WTC11 (cell line): ENCODE results near the gene CCNA2. TPM values are rescaled to one million over a fixed set of nuclear protein-coding genes. Genes with fewer than 3 reads are reported as not detected.

Source experiments
- ATAC-seq: fragments of 200-7000 bp; cut with Tn5 transposase; 2 replicates; pipeline ENCODE4 v1.10.0; 2021; ENCODE audit warnings: mild to moderate bottlenecking, moderate library complexity
- CTCF ChIA-PET: fragments of 300-600 bp; sonication (Branson Sonifier 250); formaldehyde crosslinking; loops from one replicate; lab custom pipeline; 2021; ENCODE audit warnings: antibody characterized with exemption; lab: Charles Lee
- POLR2A ChIA-PET: fragments of 350-600 bp; sonication (Branson Sonifier 250); formaldehyde crosslinking; loops from one replicate; lab custom pipeline; 2021; ENCODE audit warnings: antibody characterized with exemption; lab: Charles Lee
- DNase-seq: peaks from one replicate; pipeline ENCODE4 v3.0.0; 2021; ENCODE audit warnings: low spot score
- H3K27ac Mint-ChIP-seq: 2 replicates; pipeline ENCODE4 v1.8.0; 2021; ENCODE audit warnings: mixed read lengths
- H3K27me3 Mint-ChIP-seq: 2 replicates; pipeline ENCODE4 v1.8.0; 2021; ENCODE audit warnings: low read depth, mild to moderate bottlenecking, moderate library complexity, mixed read lengths
- H3K36me3 Mint-ChIP-seq: 2 replicates; pipeline ENCODE4 v1.8.0; 2021; ENCODE audit warnings: mixed read lengths
- H3K4me1 Mint-ChIP-seq: 2 replicates; pipeline ENCODE4 v1.8.0; 2022; ENCODE audit warnings: mixed read lengths
- H3K4me3 Mint-ChIP-seq: 2 replicates; pipeline ENCODE4 v1.8.0; 2021; ENCODE audit warnings: mild to moderate bottlenecking, moderate library complexity, mixed read lengths
- H3K9me3 Mint-ChIP-seq: 2 replicates; pipeline ENCODE4 v1.8.0; 2021; ENCODE audit warnings: mixed read lengths
- ATF3 ChIP-seq: sonication (generic); formaldehyde crosslinking; conservative IDR thresholded peaks from 2 replicates; pipeline ENCODE4 v1.8.1; 2022; ENCODE audit warnings: mild to moderate bottlenecking, missing genetic modification reagents
- CREB1 ChIP-seq: sonication (generic); formaldehyde crosslinking; IDR thresholded peaks from 2 replicates; pipeline ENCODE4 v1.8.0; 2023; ENCODE audit warnings: mild to moderate bottlenecking, missing genetic modification reagents
- E2F4 ChIP-seq: sonication (generic); formaldehyde crosslinking; IDR thresholded peaks from 2 replicates; pipeline ENCODE4 v1.8.1; 2022; ENCODE audit warnings: low read depth, mild to moderate bottlenecking, moderate library complexity, missing genetic modification reagents, borderline replicate concordance
- EMX1 ChIP-seq: fragments of 250-450 bp; sonication (Bioruptor Pico); IDR thresholded peaks from 2 replicates; pipeline ENCODE4 v1.8.0; 2021; ENCODE audit warnings: mild to moderate bottlenecking
- ESRRA ChIP-seq: sonication (generic); formaldehyde crosslinking; IDR thresholded peaks from 2 replicates; pipeline ENCODE4 v1.8.1; 2022; ENCODE audit warnings: mild to moderate bottlenecking, missing genetic modification reagents, borderline replicate concordance
- FOXJ3 ChIP-seq: sonication (generic); formaldehyde crosslinking; IDR thresholded peaks from 2 replicates; pipeline ENCODE4 v1.9.0; 2021; ENCODE audit warnings: missing genetic modification reagents, mild to moderate bottlenecking, borderline replicate concordance
- FOXK1 ChIP-seq: sonication (generic); formaldehyde crosslinking; IDR thresholded peaks from 2 replicates; pipeline ENCODE4 v1.8.0; 2022; ENCODE audit warnings: mild to moderate bottlenecking, moderate library complexity, missing genetic modification reagents
- GTF2I ChIP-seq: fragments of 250-450 bp; sonication (Bioruptor Pico); conservative IDR thresholded peaks from 2 replicates; pipeline ENCODE4 v1.4.0; 2021; ENCODE audit warnings: mild to moderate bottlenecking
- KAT7 ChIP-seq: sonication (generic); formaldehyde crosslinking; IDR thresholded peaks from 2 replicates; pipeline ENCODE4 v1.8.1; 2023; ENCODE audit warnings: missing genetic modification reagents, mild to moderate bottlenecking, borderline replicate concordance
- MXD4 ChIP-seq: fragments of 250-450 bp; sonication (Bioruptor Pico); IDR thresholded peaks from 2 replicates; pipeline ENCODE4 v1.8.0; 2021; ENCODE audit warnings: mild to moderate bottlenecking, moderate library complexity, borderline replicate concordance
- MYBL2 ChIP-seq: sonication (generic); formaldehyde crosslinking; IDR thresholded peaks from 2 replicates; pipeline ENCODE4 v1.8.1; 2023; ENCODE audit warnings: mild to moderate bottlenecking, moderate library complexity, missing genetic modification reagents
- NR2C2 ChIP-seq: sonication (generic); formaldehyde crosslinking; IDR thresholded peaks from 2 replicates; pipeline ENCODE4 v1.8.0; 2022; ENCODE audit warnings: mild to moderate bottlenecking, missing genetic modification reagents
- RORB ChIP-seq: fragments of 250-450 bp; sonication (Bioruptor Pico); IDR thresholded peaks from 2 replicates; pipeline ENCODE4 v1.9.0; 2021; ENCODE audit warnings: mild to moderate bottlenecking
- SMAD4 ChIP-seq: sonication (generic); formaldehyde crosslinking; IDR thresholded peaks from 2 replicates; pipeline ENCODE4 v1.8.0; 2022; ENCODE audit warnings: mild to moderate bottlenecking, missing genetic modification reagents
- TCF7 ChIP-seq: sonication (generic); formaldehyde crosslinking; IDR thresholded peaks from 2 replicates; pipeline ENCODE4 v1.8.0; 2022; ENCODE audit warnings: mild to moderate bottlenecking, low read depth, missing genetic modification reagents, moderate library complexity
- TEAD1 ChIP-seq: sonication (generic); formaldehyde crosslinking; IDR thresholded peaks from 2 replicates; pipeline ENCODE4 v1.8.0; 2022; ENCODE audit warnings: mild to moderate bottlenecking, missing genetic modification reagents
- TP53 ChIP-seq: sonication (generic); formaldehyde crosslinking; IDR thresholded peaks from 2 replicates; pipeline ENCODE4 v1.8.1; 2023; ENCODE audit warnings: mild to moderate bottlenecking, missing genetic modification reagents
- ZMAT4 ChIP-seq: fragments of 250-450 bp; sonication (Bioruptor Pico); IDR thresholded peaks from 2 replicates; pipeline ENCODE4 v1.9.0; 2021; ENCODE audit warnings: mild to moderate bottlenecking
- ZNF121 ChIP-seq: sonication (generic); formaldehyde crosslinking; IDR thresholded peaks from 2 replicates; pipeline ENCODE4 v1.8.0; 2023; ENCODE audit warnings: missing genetic modification reagents
- ZNF396 ChIP-seq: fragments of 250-450 bp; sonication (Bioruptor Pico); IDR thresholded peaks from 2 replicates; pipeline ENCODE4 v1.8.0; 2021; ENCODE audit warnings: mild to moderate bottlenecking, moderate library complexity, borderline replicate concordance
- ZNF671 ChIP-seq: fragments of 250-450 bp; sonication (Bioruptor Pico); IDR thresholded peaks from 2 replicates; pipeline ENCODE4 v1.8.0; 2021; ENCODE audit warnings: mild to moderate bottlenecking
- total RNA-seq: library from RNA; stranded (reverse); gene quantifications from 3 replicates; pipeline ENCODE4 v1.2.3, GENCODE V29; 2021
- TF ChIP-seq, protein P1 (sequence below): sonication (generic); formaldehyde crosslinking; conservative IDR thresholded peaks from 2 replicates; pipeline ENCODE4 v1.8.1; 2023; ENCODE audit warnings: mild to moderate bottlenecking, low read depth, missing genetic modification reagents, moderate library complexity
- TF ChIP-seq, protein P2 (sequence below): fragments of 250-450 bp; sonication (Bioruptor Pico); IDR thresholded peaks from 2 replicates; pipeline ENCODE4 v1.9.0; 2021; ENCODE audit warnings: mild to moderate bottlenecking, borderline replicate concordance
- TF ChIP-seq, protein P3 (sequence below): fragments of 250-450 bp; sonication (Bioruptor Pico); IDR thresholded peaks from 2 replicates; pipeline ENCODE4 v1.9.0; 2021; ENCODE audit warnings: moderate library complexity, mild to moderate bottlenecking, inconsistent platforms, borderline replicate concordance
- TF ChIP-seq, protein P4 (sequence below): sonication (generic); formaldehyde crosslinking; IDR thresholded peaks from 2 replicates; pipeline ENCODE4 v1.8.1; 2022; ENCODE audit warnings: low read depth, missing genetic modification reagents, borderline replicate concordance

The CCNA2 gene
- total RNA-seq, 1 experiment from 2014 or later: 95.1 TPM

DNA sequence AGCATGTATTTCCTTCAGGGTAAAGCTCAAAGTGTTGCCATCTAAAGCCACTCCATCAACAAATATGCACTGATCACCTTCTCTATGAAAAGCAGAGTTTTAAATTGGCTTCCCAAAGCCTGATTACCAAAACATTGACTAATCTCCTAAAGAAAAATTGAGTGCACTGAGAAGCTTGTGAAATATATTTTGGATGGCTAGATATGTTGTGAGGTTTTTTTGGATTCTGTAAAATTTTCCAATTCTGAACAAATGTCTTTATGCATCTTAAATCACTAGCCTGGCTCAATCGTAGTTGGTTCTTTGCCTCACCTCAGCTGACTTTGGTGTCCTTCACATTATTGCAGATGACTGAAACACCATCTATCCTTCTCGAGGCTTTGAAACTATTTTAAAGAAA, 37.5 kb downstream of the CCNA2 start:
- ChIA-PET CTCF (no interaction called here), POLR2A (no interaction called here)
- Mint-ChIP-seq H3K36me3 (no peaks in the 10 kb centered on the region), H3K4me3 (no peak overlapping the region), H3K27me3 (no peaks in the 10 kb centered on the region; the same call in 1 of the 2 replicates), H3K27ac (no peak overlapping the region), H3K9me3 (no peaks in the 10 kb centered on the region), H3K4me1 (no peaks in the 10 kb centered on the region)
- DNase-seq (no peak), ATAC-seq (no peak)
- TF ChIP-seq TEAD1 (CRISPR knock-in tag): no peak
- TF ChIP-seq KAT7 (CRISPR knock-in tag): no peak
- no peak for TF ChIP-seq MXD4 (CRISPR knock-in tag)
- TF ChIP-seq TP53 (CRISPR knock-in tag): no peak
- TF ChIP-seq ESRRA: no peak
- TF ChIP-seq ATF3: no peak
- TF ChIP-seq E2F4 (CRISPR knock-in tag): no peak
- no peak for TF ChIP-seq ZNF121 (CRISPR knock-in tag)
- TF ChIP-seq, protein P1, sequence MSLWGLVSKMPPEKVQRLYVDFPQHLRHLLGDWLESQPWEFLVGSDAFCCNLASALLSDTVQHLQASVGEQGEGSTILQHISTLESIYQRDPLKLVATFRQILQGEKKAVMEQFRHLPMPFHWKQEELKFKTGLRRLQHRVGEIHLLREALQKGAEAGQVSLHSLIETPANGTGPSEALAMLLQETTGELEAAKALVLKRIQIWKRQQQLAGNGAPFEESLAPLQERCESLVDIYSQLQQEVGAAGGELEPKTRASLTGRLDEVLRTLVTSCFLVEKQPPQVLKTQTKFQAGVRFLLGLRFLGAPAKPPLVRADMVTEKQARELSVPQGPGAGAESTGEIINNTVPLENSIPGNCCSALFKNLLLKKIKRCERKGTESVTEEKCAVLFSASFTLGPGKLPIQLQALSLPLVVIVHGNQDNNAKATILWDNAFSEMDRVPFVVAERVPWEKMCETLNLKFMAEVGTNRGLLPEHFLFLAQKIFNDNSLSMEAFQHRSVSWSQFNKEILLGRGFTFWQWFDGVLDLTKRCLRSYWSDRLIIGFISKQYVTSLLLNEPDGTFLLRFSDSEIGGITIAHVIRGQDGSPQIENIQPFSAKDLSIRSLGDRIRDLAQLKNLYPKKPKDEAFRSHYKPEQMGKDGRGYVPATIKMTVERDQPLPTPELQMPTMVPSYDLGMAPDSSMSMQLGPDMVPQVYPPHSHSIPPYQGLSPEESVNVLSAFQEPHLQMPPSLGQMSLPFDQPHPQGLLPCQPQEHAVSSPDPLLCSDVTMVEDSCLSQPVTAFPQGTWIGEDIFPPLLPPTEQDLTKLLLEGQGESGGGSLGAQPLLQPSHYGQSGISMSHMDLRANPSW (CRISPR knock-in tag): no peak
- no peak for TF ChIP-seq EMX1 (CRISPR knock-in tag)
- TF ChIP-seq, protein P2, sequence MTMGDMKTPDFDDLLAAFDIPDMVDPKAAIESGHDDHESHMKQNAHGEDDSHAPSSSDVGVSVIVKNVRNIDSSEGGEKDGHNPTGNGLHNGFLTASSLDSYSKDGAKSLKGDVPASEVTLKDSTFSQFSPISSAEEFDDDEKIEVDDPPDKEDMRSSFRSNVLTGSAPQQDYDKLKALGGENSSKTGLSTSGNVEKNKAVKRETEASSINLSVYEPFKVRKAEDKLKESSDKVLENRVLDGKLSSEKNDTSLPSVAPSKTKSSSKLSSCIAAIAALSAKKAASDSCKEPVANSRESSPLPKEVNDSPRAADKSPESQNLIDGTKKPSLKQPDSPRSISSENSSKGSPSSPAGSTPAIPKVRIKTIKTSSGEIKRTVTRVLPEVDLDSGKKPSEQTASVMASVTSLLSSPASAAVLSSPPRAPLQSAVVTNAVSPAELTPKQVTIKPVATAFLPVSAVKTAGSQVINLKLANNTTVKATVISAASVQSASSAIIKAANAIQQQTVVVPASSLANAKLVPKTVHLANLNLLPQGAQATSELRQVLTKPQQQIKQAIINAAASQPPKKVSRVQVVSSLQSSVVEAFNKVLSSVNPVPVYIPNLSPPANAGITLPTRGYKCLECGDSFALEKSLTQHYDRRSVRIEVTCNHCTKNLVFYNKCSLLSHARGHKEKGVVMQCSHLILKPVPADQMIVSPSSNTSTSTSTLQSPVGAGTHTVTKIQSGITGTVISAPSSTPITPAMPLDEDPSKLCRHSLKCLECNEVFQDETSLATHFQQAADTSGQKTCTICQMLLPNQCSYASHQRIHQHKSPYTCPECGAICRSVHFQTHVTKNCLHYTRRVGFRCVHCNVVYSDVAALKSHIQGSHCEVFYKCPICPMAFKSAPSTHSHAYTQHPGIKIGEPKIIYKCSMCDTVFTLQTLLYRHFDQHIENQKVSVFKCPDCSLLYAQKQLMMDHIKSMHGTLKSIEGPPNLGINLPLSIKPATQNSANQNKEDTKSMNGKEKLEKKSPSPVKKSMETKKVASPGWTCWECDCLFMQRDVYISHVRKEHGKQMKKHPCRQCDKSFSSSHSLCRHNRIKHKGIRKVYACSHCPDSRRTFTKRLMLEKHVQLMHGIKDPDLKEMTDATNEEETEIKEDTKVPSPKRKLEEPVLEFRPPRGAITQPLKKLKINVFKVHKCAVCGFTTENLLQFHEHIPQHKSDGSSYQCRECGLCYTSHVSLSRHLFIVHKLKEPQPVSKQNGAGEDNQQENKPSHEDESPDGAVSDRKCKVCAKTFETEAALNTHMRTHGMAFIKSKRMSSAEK (CRISPR knock-in tag): no peak

- no peaks in the 10 kb centered on the region for H3K9me3 Mint-ChIP-seq
- H3K4me3 Mint-ChIP-seq: no peak overlapping the region
- no peaks in the 10 kb centered on the region; the same call in none of the 2 replicates for H3K27me3 Mint-ChIP-seq
- CTCF ChIA-PET: no interaction called here
- H3K4me1 Mint-ChIP-seq: no peaks in the 10 kb centered on the region
- H3K27ac Mint-ChIP-seq: no peak overlapping the region
- no peak for DNase-seq
- no peak for ATAC-seq
- no peaks in the 10 kb centered on the region for H3K36me3 Mint-ChIP-seq
- POLR2A ChIA-PET: no interaction called here
- no peak for TF ChIP-seq ZNF671 (CRISPR knock-in tag)
- TF ChIP-seq FOXK1 (CRISPR knock-in tag): no peak
- TF ChIP-seq FOXJ3 (CRISPR knock-in tag): no peak
- TF ChIP-seq, protein P3, sequence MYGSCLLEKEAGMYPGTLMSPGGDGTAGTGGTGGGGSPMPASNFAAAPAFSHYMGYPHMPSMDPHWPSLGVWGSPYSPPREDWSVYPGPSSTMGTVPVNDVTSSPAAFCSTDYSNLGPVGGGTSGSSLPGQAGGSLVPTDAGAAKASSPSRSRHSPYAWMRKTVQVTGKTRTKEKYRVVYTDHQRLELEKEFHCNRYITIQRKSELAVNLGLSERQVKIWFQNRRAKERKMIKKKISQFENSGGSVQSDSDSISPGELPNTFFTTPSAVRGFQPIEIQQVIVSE (CRISPR knock-in tag): no peak
- TF ChIP-seq ZMAT4 (CRISPR knock-in tag): no peak
- no peak for TF ChIP-seq SMAD4
- no peak for TF ChIP-seq MYBL2 (CRISPR knock-in tag)
- TF ChIP-seq GTF2I: no peak
- no peak for TF ChIP-seq NR2C2 (CRISPR knock-in tag)
- TF ChIP-seq RORB (CRISPR knock-in tag): no peak
- no peak for TF ChIP-seq TCF7
- TF ChIP-seq, protein P4, sequence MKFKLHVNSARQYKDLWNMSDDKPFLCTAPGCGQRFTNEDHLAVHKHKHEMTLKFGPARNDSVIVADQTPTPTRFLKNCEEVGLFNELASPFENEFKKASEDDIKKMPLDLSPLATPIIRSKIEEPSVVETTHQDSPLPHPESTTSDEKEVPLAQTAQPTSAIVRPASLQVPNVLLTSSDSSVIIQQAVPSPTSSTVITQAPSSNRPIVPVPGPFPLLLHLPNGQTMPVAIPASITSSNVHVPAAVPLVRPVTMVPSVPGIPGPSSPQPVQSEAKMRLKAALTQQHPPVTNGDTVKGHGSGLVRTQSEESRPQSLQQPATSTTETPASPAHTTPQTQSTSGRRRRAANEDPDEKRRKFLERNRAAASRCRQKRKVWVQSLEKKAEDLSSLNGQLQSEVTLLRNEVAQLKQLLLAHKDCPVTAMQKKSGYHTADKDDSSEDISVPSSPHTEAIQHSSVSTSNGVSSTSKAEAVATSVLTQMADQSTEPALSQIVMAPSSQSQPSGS (CRISPR knock-in tag): no peak
- TF ChIP-seq ZNF396 (CRISPR knock-in tag): no peak
- TF ChIP-seq CREB1 (CRISPR knock-in tag): no peak
Measured at GRCh38 chr4:121785479-121785878, 38.2 kb downstream of the CCNA2 start.
